Stimulated activated CD8-positive, alpha-beta memory T cell treated with anti-CD3 and anti-CD28 coated beads, Interleukin-4, amount 100 ng/mL, for 4 hours (primary cell): ENCODE results near the gene CAP1.
"Not testable (repeated sequence)": the region's sequence is repeated elsewhere in the genome, so short reads cannot be mapped to it uniquely, and the experiment has no call there.

Experiments
- DNase-seq, 2 donors: peaks; one replicate each; pipeline ENCODE4 v3.0.0-alpha.2; 2020; ENCODE audit warnings: low read depth in 2 of 2, low spot score in 1 of 2

The CAP1 gene

GRCh38 chr1:40058097-40058452 is 17.5 kb downstream of the CAP1 start:
- no peak for DNase-seq

- no peak for DNase-seq
Observed at GRCh38 chr1:40058453-40059337, 18.2 kb downstream of the CAP1 start.

- DNase-seq = no peak
Observed at GRCh38 chr1:40059338-40059959, 18.9 kb downstream of the CAP1 start.

GRCh38 chr1:40059960-40060750 is 19.6 kb downstream of the CAP1 start:
- no peak for DNase-seq

GRCh38 chr1:40064797-40065499 is 24.4 kb downstream of the CAP1 start:
- DNase-seq = no peak

GRCh38 chr1:40067023-40067422 is 26.5 kb downstream of the CAP1 start:
- DNase-seq = no peak

GRCh38 chr1:40067851-40068250 is 27.3 kb downstream of the CAP1 start:
- DNase-seq = no peak

GRCh38 chr1:40072142-40072541 is 31.6 kb downstream of the CAP1 start:
- DNase-seq = no peak

- DNase-seq = no peak
Observed at GRCh38 chr1:40073062-40073461, 32.5 kb downstream of the CAP1 start.

GRCh38 chr1:40075266-40075665 is 34.7 kb downstream of the CAP1 start:
- no peak for DNase-seq

GRCh38 chr1:40076895-40077312 is 36.4 kb downstream of the CAP1 start:
- no peak for DNase-seq

GRCh38 chr1:40078512-40079333 is 38.2 kb downstream of the CAP1 start:
- DNase-seq = peak in 1 of 2 donors; percentile 17

- no peak for DNase-seq
Observed at GRCh38 chr1:40079774-40080400, 39.4 kb downstream of the CAP1 start.

GRCh38 chr1:40081871-40082270 is 41.3 kb downstream of the CAP1 start:
- no peak for DNase-seq

- DNase-seq = not testable (repeated sequence)
Observed at GRCh38 chr1:40084750-40085149, 44.2 kb downstream of the CAP1 start.

- no peak for DNase-seq
Observed at GRCh38 chr1:40090652-40091355, 50.3 kb downstream of the CAP1 start.

GRCh38 chr1:40092241-40092640 is 51.7 kb downstream of the CAP1 start:
- no peak for DNase-seq

- no peak for DNase-seq
Observed at GRCh38 chr1:40092706-40093639, 52.4 kb downstream of the CAP1 start.
